Osteoblast (primary cell): ENCODE measurements around the gene EBF4. TPM values are rescaled to one million over a fixed set of nuclear protein-coding genes. Genes with fewer than 3 reads are reported as not detected.

Experiments used
- DNase-seq: peaks from one replicate; pipeline ENCODE4 v3.0.0; 2011; ENCODE audit warnings: low spot score, mixed read lengths; ENCODE audit not compliant: insufficient read length; ENCODE audit errors: missing footprints
- H2AFZ ChIP-seq: 2 replicates; pipeline ENCODE4 v1.6.0; 2011; ENCODE audit warnings: mild to moderate bottlenecking, low read length
- H3K27ac ChIP-seq: 2 replicates; pipeline ENCODE4 v1.5.1; 2011; ENCODE audit warnings: mild to moderate bottlenecking, low read depth, low read length, moderate library complexity
- H3K27me3 ChIP-seq: 2 replicates; pipeline ENCODE4 v1.6.0; 2012; ENCODE audit warnings: mild to moderate bottlenecking, control low read depth, inconsistent platforms, low read length, moderate library complexity; ENCODE audit not compliant: insufficient read depth
- H3K36me3 ChIP-seq: 2 replicates; pipeline ENCODE4 v1.5.1; 2011; ENCODE audit warnings: mild to moderate bottlenecking, low read length, control low read depth, moderate library complexity; ENCODE audit not compliant: insufficient read depth
- H3K4me1 ChIP-seq: 2 replicates; pipeline ENCODE4 v1.5.1; 2011; ENCODE audit warnings: mild to moderate bottlenecking, low read length, control low read depth, moderate library complexity; ENCODE audit not compliant: insufficient read depth
- H3K4me2 ChIP-seq: 2 replicates; pipeline ENCODE4 v1.6.0; 2011; ENCODE audit warnings: mild to moderate bottlenecking, low read length; ENCODE audit not compliant: insufficient read depth
- H3K4me3 ChIP-seq: fragments of 200-600 bp; sonication (generic); 3 replicates; pipeline ENCODE4 v1.5.1; 2012; ENCODE audit warnings: mild to moderate bottlenecking, low read length, inconsistent platforms; ENCODE audit not compliant: insufficient read depth
- H3K79me2 ChIP-seq: 2 replicates; pipeline ENCODE4 v1.6.0; 2012; ENCODE audit warnings: mild to moderate bottlenecking, low read length, control low read depth, inconsistent platforms; ENCODE audit not compliant: insufficient read depth
- H3K9me3 ChIP-seq: 2 replicates; pipeline ENCODE4 v1.5.1; 2011; ENCODE audit warnings: low read depth, low read length, control low read depth
- H4K20me1 ChIP-seq: 2 replicates; pipeline ENCODE4 v1.6.0; 2012; ENCODE audit warnings: mild to moderate bottlenecking, low read length, control low read depth; ENCODE audit not compliant: insufficient read depth
- CTCF ChIP-seq: IDR thresholded peaks from 2 replicates; pipeline ENCODE4 v1.5.1; 2011; ENCODE audit warnings: mild to moderate bottlenecking, low read depth, low read length, moderate library complexity; ENCODE audit errors: extremely low read depth
- total RNA-seq: library from RNA; depleted of rRNA; stranded (reverse); fragments of >200 nt; gene quantifications from 2 replicates; pipeline ENCODE4 v1.2.3, GENCODE V29; 2012

The EBF4 gene
- total RNA-seq, 1 donor = under 0.01 TPM

- H3K4me3 ChIP-seq = no peak overlapping the region
- H3K9me3 ChIP-seq = no peaks in the 10 kb centered on the region
- peak; percentile 87 for TF ChIP-seq CTCF
- peak; percentile 96 for DNase-seq
- no peaks in the 10 kb centered on the region for H3K4me1 ChIP-seq
- H3K4me2 ChIP-seq = no peak overlapping the region
- H3K27me3 ChIP-seq = peaks cover 39% of the 10 kb centered on the region
- no peak overlapping the region for H3K27ac ChIP-seq
- H4K20me1 ChIP-seq = no peaks in the 10 kb centered on the region
- no peaks in the 10 kb centered on the region for H3K36me3 ChIP-seq
- H3K79me2 ChIP-seq = no peaks in the 10 kb centered on the region
- H2AFZ ChIP-seq = no peak overlapping the region
These were observed 50.5 kb downstream of the EBF4 start for GRCh38 chr20:2742934-2743559.

- H2AFZ ChIP-seq = no peak overlapping the region
- no peak overlapping the region for H3K4me2 ChIP-seq
- H3K4me1 ChIP-seq = no peaks in the 10 kb centered on the region
- no peaks in the 10 kb centered on the region for H3K9me3 ChIP-seq
- no peaks in the 10 kb centered on the region for H3K79me2 ChIP-seq
- no peak for DNase-seq
- H3K27ac ChIP-seq = no peak overlapping the region
- H3K27me3 ChIP-seq = peaks cover 53% of the 10 kb centered on the region
- H3K36me3 ChIP-seq = no peaks in the 10 kb centered on the region
- no peak overlapping the region for H3K4me3 ChIP-seq
- no peak for TF ChIP-seq CTCF
- H4K20me1 ChIP-seq = no peaks in the 10 kb centered on the region
These were observed 52.7 kb downstream of the EBF4 start for GRCh38 chr20:2745060-2745910.

- H3K27ac ChIP-seq = no peak overlapping the region
- no peak overlapping the region for H2AFZ ChIP-seq
- H3K4me1 ChIP-seq = peaks cover 6% of the 10 kb centered on the region
- H4K20me1 ChIP-seq = no peaks in the 10 kb centered on the region
- no peak overlapping the region for H3K4me3 ChIP-seq
- no peaks in the 10 kb centered on the region for H3K79me2 ChIP-seq
- H3K27me3 ChIP-seq = peaks cover 57% of the 10 kb centered on the region
- peak; percentile 48 for DNase-seq
- no peaks in the 10 kb centered on the region for H3K9me3 ChIP-seq
- H3K4me2 ChIP-seq = no peak overlapping the region
- H3K36me3 ChIP-seq = no peaks in the 10 kb centered on the region
- no peak for TF ChIP-seq CTCF
These were observed 53.5 kb downstream of the EBF4 start for GRCh38 chr20:2745936-2746635.
